DND-41 (cell line): ENCODE results near the gene SIGLEC9.

ENCODE experiments used
- EZH2 ChIP-seq: IDR thresholded peaks from 3 replicates; pipeline ENCODE4 v1.6.1; 2012; ENCODE audit warnings: borderline replicate concordance, low read depth, mild to moderate bottlenecking, moderate library complexity, low read length, inconsistent platforms; ENCODE audit not compliant: severe bottlenecking
- TF ChIP-seq, protein P1 (sequence below): IDR thresholded peaks from 2 replicates; pipeline ENCODE4 v1.5.1; 2012; ENCODE audit warnings: borderline replicate concordance, low read length, moderate library complexity, mild to moderate bottlenecking; ENCODE audit not compliant: poor library complexity, severe bottlenecking; ENCODE audit errors: extremely low read depth

DNA sequence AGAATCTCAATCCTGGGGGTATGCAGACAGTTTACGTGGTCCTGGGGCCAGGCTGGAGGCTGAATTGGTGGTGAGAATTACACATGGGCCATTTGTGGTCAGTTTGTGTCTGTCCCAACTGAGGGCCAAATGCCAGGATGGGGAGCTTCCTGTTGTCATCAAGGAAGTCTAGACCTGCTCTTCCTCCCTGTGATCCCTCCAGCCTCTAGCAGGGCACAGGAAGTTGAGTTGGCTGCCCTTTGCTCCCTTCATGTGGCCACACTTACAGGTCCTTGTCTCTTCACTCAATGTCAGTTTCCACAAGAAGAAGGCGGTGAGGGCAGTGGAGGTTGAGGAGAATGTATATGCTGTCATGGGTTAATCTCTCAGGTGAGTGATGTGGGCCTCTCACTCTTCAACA is 47.5 kb downstream of the SIGLEC9 start:
- TF ChIP-seq, protein P1, sequence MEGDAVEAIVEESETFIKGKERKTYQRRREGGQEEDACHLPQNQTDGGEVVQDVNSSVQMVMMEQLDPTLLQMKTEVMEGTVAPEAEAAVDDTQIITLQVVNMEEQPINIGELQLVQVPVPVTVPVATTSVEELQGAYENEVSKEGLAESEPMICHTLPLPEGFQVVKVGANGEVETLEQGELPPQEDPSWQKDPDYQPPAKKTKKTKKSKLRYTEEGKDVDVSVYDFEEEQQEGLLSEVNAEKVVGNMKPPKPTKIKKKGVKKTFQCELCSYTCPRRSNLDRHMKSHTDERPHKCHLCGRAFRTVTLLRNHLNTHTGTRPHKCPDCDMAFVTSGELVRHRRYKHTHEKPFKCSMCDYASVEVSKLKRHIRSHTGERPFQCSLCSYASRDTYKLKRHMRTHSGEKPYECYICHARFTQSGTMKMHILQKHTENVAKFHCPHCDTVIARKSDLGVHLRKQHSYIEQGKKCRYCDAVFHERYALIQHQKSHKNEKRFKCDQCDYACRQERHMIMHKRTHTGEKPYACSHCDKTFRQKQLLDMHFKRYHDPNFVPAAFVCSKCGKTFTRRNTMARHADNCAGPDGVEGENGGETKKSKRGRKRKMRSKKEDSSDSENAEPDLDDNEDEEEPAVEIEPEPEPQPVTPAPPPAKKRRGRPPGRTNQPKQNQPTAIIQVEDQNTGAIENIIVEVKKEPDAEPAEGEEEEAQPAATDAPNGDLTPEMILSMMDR: no peak
- TF ChIP-seq EZH2: no peak
